Measurements from ENCODE around the gene NDUFB2. TPM values are rescaled to one million over a fixed set of nuclear protein-coding genes. Genes with fewer than 3 reads are reported as not detected.
A peak's percentile ranks its signal among the peaks of the same experiment; 100 is the strongest.

The NDUFB2 gene
- total and polyA plus RNA-seq, 8 donors: 127 to 242 (median 144) TPM

DNA sequence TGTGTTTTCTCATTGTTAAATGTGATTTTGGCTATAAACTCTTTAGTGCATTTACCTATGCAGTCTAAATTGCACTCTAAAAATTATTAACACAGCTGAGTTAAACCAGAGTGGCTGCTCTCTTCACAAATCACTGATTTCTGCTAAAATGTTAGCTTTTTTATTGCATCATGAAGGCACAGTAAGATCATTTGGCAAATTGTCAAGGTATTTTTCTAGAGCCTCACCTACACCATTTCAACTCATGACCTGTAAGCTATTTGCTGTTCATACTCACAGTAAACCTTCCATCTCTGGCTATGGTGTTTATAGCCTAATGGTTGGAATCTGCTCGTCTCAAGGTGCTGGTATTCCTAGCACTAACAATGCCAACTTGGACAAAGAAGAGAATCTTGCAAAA is 25.7 kb downstream of the NDUFB2 start:
- intact Hi-C loops (cut with DNase I): no loop called here
- Histone ChIP-seq H3K27ac (no peak overlapping the region), H3K9me3 (no peaks in the 10 kb centered on the region), H3K27me3 (no peaks in the 10 kb centered on the region), H3K4me3 (no peak overlapping the region), H3K36me3 (peaks cover 0 to 6% of the 10 kb centered on the region in 2 donors), H3K4me1 (peaks cover 5 to 7% of the 10 kb centered on the region in 2 donors)
- TF ChIP-seq, protein P1, sequence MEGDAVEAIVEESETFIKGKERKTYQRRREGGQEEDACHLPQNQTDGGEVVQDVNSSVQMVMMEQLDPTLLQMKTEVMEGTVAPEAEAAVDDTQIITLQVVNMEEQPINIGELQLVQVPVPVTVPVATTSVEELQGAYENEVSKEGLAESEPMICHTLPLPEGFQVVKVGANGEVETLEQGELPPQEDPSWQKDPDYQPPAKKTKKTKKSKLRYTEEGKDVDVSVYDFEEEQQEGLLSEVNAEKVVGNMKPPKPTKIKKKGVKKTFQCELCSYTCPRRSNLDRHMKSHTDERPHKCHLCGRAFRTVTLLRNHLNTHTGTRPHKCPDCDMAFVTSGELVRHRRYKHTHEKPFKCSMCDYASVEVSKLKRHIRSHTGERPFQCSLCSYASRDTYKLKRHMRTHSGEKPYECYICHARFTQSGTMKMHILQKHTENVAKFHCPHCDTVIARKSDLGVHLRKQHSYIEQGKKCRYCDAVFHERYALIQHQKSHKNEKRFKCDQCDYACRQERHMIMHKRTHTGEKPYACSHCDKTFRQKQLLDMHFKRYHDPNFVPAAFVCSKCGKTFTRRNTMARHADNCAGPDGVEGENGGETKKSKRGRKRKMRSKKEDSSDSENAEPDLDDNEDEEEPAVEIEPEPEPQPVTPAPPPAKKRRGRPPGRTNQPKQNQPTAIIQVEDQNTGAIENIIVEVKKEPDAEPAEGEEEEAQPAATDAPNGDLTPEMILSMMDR (IDR thresholded peaks at IDR 0.05): no peak
- peak; percentile 48 for ATAC-seq
- DNase-seq: peak in 1 of 4 donors; percentile 19

DNA sequence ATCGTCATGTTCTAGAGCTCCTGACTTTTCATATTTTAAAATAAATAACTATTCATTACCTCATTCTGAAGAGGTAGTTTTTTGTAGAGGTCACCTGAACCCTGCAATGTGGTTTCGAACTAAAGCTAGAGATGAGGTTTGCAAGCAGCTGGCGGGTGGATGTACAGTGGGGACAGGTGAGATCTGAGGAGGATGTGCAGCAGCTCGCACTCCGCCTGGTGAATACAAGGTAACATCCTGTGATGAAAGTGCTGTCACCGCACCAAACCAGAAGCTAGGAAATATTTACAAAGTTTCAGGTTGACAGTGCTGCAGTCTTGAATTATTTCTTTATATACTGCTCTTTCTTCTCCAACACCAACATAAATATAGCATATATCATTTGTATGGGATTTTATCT is 26.5 kb downstream of the NDUFB2 start:
- H3K4me3 ChIP-seq: no peak overlapping the region
- intact Hi-C loops (cut with DNase I): no loop called here
- H3K36me3 ChIP-seq: peaks cover 0 to 6% of the 10 kb centered on the region in 2 donors
- DNase-seq: no peak
- ATAC-seq: no peak
- H3K9me3 ChIP-seq: no peaks in the 10 kb centered on the region
- no peak overlapping the region for H3K27ac ChIP-seq
- no peaks in the 10 kb centered on the region for H3K27me3 ChIP-seq
- peaks cover 5 to 7% of the 10 kb centered on the region in 2 donors for H3K4me1 ChIP-seq
- TF ChIP-seq, protein P1 (IDR thresholded peaks at IDR 0.05): no peak

- Histone ChIP-seq H3K27me3 (no peaks in the 10 kb centered on the region), H3K27ac (no peak overlapping the region), H3K9me3 (no peaks in the 10 kb centered on the region), H3K36me3 (peaks cover 0 to 6% of the 10 kb centered on the region in 2 donors), H3K4me3 (no peak overlapping the region), H3K4me1 (peaks cover 5 to 7% of the 10 kb centered on the region in 2 donors)
- DNase-seq (no peak), ATAC-seq (no peak)
- intact Hi-C loops (cut with DNase I): no loop called here
- TF ChIP-seq, protein P1 (IDR thresholded peaks at IDR 0.05): no peak
Measured at GRCh38 chr7:140723574-140723973, 27.1 kb downstream of the NDUFB2 start.

- TF ChIP-seq, protein P1 (IDR thresholded peaks at IDR 0.05): no peak
- no peak for ATAC-seq
Measured at GRCh38 chr7:140724706-140725105, 28.2 kb downstream of the NDUFB2 start.

GRCh38 chr7:140726281-140726680 is 29.8 kb downstream of the NDUFB2 start:
- Histone ChIP-seq H3K9me3 (no peaks in the 10 kb centered on the region), H3K36me3 (peaks cover 0 to 16% of the 10 kb centered on the region in 2 donors), H3K27me3 (no peaks in the 10 kb centered on the region), H3K4me3 (no peak overlapping the region), H3K4me1 (no peaks in the 10 kb centered on the region), H3K27ac (no peak overlapping the region)
- TF ChIP-seq, protein P1 (IDR thresholded peaks at IDR 0.05): peak in 1 of 2 donors; percentile 10
- intact Hi-C loops (cut with DNase I): no loop called here
- ATAC-seq (peak; percentile 37), DNase-seq (peak in 1 of 4 donors; percentile 7)

More at GRCh38 chr7:140724706-140725105, 28.2 kb downstream of the NDUFB2 start:
- Histone ChIP-seq H3K4me1 (peaks cover 0 to 3% of the 10 kb centered on the region in 2 donors), H3K36me3 (peaks cover 0 to 6% of the 10 kb centered on the region in 2 donors), H3K27ac (no peak overlapping the region), H3K27me3 (no peaks in the 10 kb centered on the region), H3K4me3 (no peak overlapping the region), H3K9me3 (no peaks in the 10 kb centered on the region)
- DNase-seq: no peak
- intact Hi-C loops (cut with DNase I): no loop called here
